Stimulated activated naive CD8-positive, alpha-beta T cell treated with anti-CD3 and anti-CD28 coated beads, Interleukin-15, amount 100 ng/mL, for 72 hours (primary cell): ENCODE data around the gene ZNF284.

ENCODE experiments used
- ATAC-seq: fragments of 150-1000 bp; cut with Tn5 transposase; 2 replicates; pipeline ENCODE4 v1.10.0; 2021; ENCODE audit warnings: mild to moderate bottlenecking, moderate library complexity
- DNase-seq, 2 donors: peaks; one replicate each; pipeline ENCODE4 v3.0.0; 2021 to 2022
- H3K27ac Mint-ChIP-seq, 2 donors: one replicate each; pipeline ENCODE4 v1.8.0; 2022; ENCODE audit warnings: mild to moderate bottlenecking in 2 of 2, mixed read lengths in 2 of 2, moderate library complexity in 2 of 2
- H3K27me3 Mint-ChIP-seq: one replicate; pipeline ENCODE4 v1.8.0; 2022; ENCODE audit warnings: mixed read lengths
- H3K4me1 Mint-ChIP-seq: one replicate; pipeline ENCODE4 v1.8.0; 2022; ENCODE audit warnings: mild to moderate bottlenecking, mixed read lengths
- H3K4me3 Mint-ChIP-seq, 2 donors: one replicate each; pipeline ENCODE4 v1.8.0; 2022; ENCODE audit warnings: mild to moderate bottlenecking in 2 of 2, mixed read lengths in 2 of 2, moderate library complexity in 1 of 2
- H3K9me3 Mint-ChIP-seq, 2 donors: one replicate each; pipeline ENCODE4 v1.8.0; 2022; ENCODE audit warnings: mixed read lengths in 2 of 2

The ZNF284 gene

DNA sequence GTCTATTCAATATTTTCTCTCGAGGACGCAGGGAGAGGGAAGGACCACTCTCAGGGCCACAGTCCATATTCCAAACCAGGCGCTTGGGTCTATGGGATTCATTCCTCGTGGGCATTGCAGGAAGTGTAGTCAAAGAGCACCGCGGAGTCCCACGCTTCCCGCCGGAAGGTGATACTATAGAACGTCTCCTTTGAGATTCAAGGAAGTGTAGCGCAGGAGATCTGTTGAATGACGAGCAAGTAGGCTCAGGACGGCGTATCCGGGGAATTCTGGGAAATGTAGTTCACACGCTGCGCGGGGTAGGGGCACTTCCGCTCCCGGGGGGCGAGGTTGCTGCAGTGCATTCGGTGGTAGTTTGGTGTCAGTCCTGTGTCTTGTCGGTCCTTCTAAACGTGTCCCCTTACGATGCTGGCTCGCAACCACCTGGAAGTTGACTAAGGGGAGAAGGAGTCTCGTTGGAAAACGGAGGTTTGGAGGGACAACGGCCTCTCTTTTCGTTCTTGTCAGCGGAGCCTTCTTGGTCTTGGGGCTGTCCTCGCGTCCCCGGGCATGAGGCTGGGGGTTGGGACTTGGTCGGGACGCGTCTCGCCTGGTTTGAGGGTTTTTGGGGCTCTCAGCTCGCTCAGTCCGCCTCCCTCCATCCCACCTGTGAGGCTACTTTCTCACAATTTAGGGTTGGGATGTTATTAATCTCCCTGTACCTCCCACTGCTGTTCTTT lies at the start of gene ZNF284:
TSS of gene ZNF284 (plus strand) at position 336 of the 719 bp plus-strand sequence. CDS start 4,231 bp downstream, outside the sequence.
- H3K4me1 Mint-ChIP-seq: peaks cover 21% of the 10 kb centered on the region
- peaks cover 34 to 43% of the 10 kb centered on the region in 2 donors for H3K9me3 Mint-ChIP-seq
- no peaks in the 10 kb centered on the region for H3K27me3 Mint-ChIP-seq
- peak; percentile 100 for ATAC-seq
- DNase-seq: peak; percentile 70 to 81
- peak within 1 kb of the TSS; percentile 61 to 80 for H3K27ac Mint-ChIP-seq
- H3K4me3 Mint-ChIP-seq: peak within 1 kb of the TSS; percentile 90 to 92

DNA sequence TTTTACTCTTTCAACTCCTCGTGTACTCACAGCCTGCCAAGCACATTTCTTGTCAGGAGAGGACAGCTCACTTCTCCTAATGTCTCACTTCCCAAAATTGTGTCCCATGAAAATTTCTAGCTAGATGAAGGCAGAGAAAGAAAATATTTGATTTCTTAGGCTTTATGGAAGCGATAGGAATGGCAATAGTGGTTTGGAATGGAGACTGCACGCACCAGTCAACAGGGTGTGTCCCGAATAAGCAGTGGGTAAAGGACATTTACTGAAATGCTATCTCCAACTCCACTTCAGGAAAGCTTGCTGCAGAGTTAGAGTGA lies 47.1 kb upstream of the ZNF284 start:
- DNase-seq: no peak
- Mint-ChIP-seq H3K4me3 (peak overlapping the region; percentile 97 to 99), H3K9me3 (peaks cover 29 to 51% of the 10 kb centered on the region in 2 donors), H3K27me3 (no peaks in the 10 kb centered on the region), H3K4me1 (peaks cover 19% of the 10 kb centered on the region), H3K27ac (peak overlapping the region; percentile 97)
- no peak for ATAC-seq

DNA sequence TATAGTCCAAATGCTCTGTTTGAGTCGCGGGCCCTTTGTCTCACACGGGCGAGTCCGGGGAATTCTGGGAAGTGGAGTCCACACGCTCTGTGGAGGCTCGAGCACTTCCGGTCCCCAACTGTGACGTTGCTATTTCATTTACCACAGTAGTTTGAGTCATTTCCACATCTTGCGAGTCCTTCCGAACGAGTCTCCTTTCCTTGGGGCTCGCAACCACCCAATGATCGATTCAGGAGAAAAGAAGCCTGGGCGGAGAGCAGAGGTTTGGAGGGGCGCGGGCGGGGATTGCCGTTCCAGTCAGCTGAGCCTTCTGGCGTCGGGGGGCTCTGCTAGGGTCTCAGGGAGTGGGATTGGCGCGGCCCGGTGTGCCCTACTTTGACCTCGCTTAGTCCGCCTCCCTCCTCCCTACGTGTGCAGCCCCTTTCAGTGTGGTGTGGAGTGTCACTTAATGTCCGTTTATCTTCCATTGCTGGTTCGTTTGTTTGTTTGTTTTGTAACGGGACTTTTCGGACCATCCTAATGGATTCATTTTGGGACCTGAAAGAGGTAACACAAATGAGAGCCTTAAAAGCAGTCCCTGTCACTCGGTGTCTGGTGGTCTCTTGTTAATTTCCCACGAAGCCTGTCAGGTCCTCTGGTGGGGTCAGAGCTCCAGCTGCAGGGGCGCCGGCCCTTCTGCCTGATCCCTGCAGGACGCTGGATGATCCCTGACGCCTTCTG lies 46.6 kb upstream of the ZNF284 start, which contains the start of gene ZNF222:
TSS of gene ZNF222 (plus strand) at position 163 of the 720 bp plus-strand sequence. CDS start at position 221, 58 bp downstream.
- Mint-ChIP-seq H3K27ac (peak within 1 kb of the TSS; percentile 97), H3K4me3 (peak within 1 kb of the TSS; percentile 97 to 99), H3K9me3 (peaks cover 26 to 47% of the 10 kb centered on the region in 2 donors), H3K4me1 (peaks cover 19% of the 10 kb centered on the region), H3K27me3 (no peaks in the 10 kb centered on the region)
- DNase-seq (peak; percentile 69 to 80), ATAC-seq (peak; percentile 100)

DNA sequence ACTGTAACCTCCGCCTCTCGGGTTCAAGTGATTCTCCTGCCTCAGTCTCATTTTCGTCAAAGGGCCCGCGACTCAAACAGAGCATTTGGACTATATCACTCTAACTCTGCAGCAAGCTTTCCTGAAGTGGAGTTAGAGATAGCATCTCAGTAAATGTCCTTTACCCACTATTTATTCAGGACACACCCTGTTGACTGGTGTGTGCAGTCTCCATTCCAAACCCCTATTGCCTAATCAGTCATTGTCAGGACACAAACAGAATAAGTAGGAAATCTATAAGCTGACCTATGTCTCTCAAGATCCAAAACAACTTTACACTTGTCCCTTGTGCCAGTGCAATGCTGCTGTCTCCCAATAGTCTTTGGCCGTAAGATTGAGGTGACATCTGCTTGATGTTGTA lies 45.3 kb upstream of the ZNF284 start:
- peak overlapping the region in 1 of 2 donors; percentile 23 for H3K4me3 Mint-ChIP-seq
- H3K27me3 Mint-ChIP-seq: no peaks in the 10 kb centered on the region
- H3K9me3 Mint-ChIP-seq: peaks cover 26 to 49% of the 10 kb centered on the region in 2 donors
- no peak for ATAC-seq
- no peak overlapping the region for H3K27ac Mint-ChIP-seq
- H3K4me1 Mint-ChIP-seq: peaks cover 19% of the 10 kb centered on the region
- DNase-seq: no peak

DNA sequence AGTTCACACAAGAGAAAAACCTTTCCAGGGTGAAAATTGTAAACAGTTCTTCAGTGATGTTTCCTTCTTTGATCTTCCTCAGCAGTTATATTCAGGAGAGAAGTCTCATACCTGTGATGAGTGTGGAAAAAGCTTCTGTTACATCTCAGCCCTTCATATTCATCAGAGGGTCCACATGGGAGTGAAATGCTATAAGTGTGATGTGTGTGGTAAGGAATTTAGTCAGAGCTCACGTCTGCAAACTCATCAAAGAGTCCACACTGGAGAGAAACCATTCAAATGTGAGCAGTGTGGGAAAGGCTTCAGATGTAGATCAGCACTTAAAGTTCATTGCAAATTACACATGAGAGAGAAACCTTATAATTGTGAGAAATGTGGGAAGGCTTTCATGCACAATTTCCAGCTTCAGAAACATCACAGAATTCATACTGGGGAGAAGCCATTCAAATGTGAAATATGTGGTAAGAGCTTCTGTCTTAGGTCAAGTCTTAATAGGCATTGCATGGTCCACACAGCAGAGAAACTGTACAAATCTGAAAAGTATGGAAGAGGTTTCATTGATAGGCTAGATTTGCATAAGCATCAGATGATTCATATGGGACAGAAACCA lies 39.9 kb upstream of the ZNF284 start:
- H3K27me3 Mint-ChIP-seq: no peaks in the 10 kb centered on the region
- no peak for ATAC-seq
- H3K4me1 Mint-ChIP-seq: no peaks in the 10 kb centered on the region
- DNase-seq: no peak
- no peak overlapping the region for H3K4me3 Mint-ChIP-seq
- peaks cover 57 to 74% of the 10 kb centered on the region in 2 donors for H3K9me3 Mint-ChIP-seq
- no peak overlapping the region for H3K27ac Mint-ChIP-seq

DNA sequence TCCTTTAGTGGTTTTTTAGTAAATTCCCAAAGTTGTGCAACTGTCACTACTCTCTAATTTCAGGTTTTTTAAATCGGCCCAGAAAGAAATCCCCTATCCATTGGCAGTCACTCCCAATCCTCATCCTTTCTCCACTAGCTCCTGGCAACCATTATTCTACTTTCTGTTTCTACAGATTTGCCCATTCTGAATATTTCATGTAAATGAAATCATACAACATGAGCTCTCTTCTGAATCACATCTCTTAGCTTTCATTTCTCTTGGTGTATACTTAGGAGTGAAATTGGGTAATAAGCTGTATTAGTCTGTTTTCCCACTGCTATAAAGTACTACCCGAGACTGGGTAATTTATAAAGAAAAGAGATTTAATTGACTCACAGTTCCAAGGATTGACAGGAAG lies 29.8 kb upstream of the ZNF284 start:
- Mint-ChIP-seq H3K4me3 (no peak overlapping the region), H3K4me1 (no peaks in the 10 kb centered on the region), H3K9me3 (peaks cover 32 to 36% of the 10 kb centered on the region in 2 donors), H3K27ac (no peak overlapping the region), H3K27me3 (no peaks in the 10 kb centered on the region)
- ATAC-seq (no peak), DNase-seq (no peak)

DNA sequence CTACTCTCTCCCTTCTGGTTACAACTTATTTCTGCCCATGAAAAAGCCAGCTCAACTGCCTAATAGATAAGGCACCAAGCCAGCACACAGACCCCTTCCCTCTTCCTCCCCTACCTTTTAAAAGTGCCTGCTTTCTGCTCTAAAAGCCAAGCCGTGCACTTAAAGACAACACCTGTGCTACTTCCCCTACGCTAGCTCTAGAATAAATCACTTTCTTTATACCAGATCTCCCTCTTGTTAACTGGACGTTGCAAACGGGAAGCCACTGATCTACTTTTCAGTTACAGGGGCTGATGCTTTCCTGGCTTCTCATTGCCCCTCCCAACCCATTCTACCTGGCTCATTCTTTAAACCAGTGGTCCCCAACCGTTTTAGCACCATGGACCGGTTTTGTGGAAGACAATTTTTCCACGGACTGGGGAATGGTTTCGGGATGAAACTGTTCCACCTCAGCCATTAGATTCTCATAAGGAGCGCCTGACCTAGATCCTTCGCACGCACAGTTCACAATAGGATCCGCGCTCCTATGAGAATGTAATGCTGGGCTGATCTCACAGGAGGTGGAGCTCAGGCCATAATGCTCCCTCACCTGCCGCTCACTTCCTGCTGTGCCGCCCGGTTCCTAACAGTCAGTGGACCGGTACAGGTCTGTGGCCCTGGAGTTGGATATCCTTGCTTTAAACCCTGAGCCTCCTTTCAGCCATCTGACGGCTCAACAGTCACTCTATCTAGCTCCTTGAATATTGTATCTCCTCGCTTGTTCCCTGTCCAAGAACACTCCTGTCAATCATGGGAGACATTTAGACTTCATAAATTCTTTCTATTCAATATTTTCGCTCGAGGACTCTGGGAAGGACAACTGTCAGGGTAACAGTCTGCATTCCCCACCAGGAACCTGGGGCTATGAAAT lies 21.0 kb upstream of the ZNF284 start:
- Mint-ChIP-seq H3K27ac (peak overlapping the region; percentile 86 to 94), H3K27me3 (no peaks in the 10 kb centered on the region), H3K9me3 (peaks cover 22 to 56% of the 10 kb centered on the region in 2 donors)

DNA sequence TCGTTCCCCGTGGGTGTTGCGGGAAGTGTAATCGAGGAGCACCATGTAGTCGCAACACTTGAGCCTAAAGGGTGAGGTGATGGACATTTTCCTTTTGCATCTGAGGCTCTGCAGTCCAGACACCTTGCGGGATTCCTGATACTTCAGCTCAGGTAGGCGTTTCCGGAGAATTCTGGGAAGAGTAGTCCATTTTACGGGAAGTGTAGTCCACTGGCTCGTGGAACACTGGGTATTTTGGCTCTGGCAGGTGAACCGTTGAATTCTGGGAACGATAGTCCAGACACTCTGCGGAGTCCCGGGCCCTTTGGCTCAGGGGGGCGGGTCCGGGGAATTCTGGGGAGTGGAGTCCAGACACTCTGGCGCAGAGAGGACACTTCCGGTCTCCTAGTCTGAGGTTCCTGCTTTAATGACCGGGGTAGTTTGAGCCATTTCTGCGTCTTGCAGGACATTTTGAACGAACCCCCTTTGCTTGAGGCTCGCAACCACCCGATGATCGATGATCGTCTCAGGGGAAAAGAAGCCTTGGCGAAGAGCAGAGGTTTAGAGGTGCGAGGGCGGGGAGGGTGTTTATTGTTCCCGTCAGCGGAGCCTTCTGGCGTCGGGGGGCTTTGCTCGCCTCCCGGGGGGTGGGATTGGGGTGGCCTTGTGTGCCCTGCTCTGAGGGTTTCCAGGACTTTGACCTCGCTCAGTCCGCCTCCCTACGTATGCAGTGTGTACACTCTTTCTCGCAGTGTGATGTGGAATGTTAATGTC lies 20.1 kb upstream of the ZNF284 start, which contains the start of gene ZNF223:
TSS of gene ZNF223 (plus strand) at position 387 of the 753 bp plus-strand sequence. CDS start 3,141 bp downstream, outside the sequence.
- peak within 1 kb of the TSS; percentile 86 to 94 for H3K27ac Mint-ChIP-seq
- H3K9me3 Mint-ChIP-seq: peaks cover 21 to 56% of the 10 kb centered on the region in 2 donors
- ATAC-seq (peak; percentile 66), DNase-seq (peak; percentile 15 to 26)
- peak within 1 kb of the TSS; percentile 87 to 93 for H3K4me3 Mint-ChIP-seq
- H3K27me3 Mint-ChIP-seq: no peaks in the 10 kb centered on the region
- H3K4me1 Mint-ChIP-seq: peaks cover 18% of the 10 kb centered on the region

More for the DNA sequence above, 21.0 kb upstream of the ZNF284 start:
- DNase-seq (peak; percentile 20 to 27), ATAC-seq (peak; percentile 85)
- Mint-ChIP-seq H3K4me1 (peaks cover 18% of the 10 kb centered on the region), H3K4me3 (peak overlapping the region; percentile 87 to 93)

DNA sequence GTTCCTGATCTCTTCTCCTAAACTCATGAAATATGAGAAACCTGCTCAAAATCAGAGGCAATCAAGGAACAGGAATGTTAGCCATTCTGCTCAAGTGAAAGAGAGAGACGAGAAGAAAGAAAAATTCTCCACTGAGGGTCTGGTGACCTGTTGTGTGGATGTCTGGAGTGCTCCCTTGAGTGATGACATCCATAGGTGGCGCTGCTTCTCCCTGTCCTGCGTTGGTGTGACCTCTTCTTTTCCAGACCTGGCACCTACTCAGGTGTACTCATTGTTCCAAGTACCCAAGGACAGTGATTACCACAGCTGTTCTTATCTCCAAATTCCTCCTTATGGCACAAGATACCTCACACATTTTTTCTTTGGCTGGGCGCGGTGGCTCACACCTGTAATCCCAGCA lies 16.1 kb upstream of the ZNF284 start:
- Mint-ChIP-seq H3K4me1 (peaks cover 14% of the 10 kb centered on the region), H3K9me3 (peaks cover 28 to 61% of the 10 kb centered on the region in 2 donors), H3K27ac (no peak overlapping the region), H3K4me3 (no peak overlapping the region), H3K27me3 (no peaks in the 10 kb centered on the region)
- no peak for ATAC-seq
- no peak for DNase-seq

DNA sequence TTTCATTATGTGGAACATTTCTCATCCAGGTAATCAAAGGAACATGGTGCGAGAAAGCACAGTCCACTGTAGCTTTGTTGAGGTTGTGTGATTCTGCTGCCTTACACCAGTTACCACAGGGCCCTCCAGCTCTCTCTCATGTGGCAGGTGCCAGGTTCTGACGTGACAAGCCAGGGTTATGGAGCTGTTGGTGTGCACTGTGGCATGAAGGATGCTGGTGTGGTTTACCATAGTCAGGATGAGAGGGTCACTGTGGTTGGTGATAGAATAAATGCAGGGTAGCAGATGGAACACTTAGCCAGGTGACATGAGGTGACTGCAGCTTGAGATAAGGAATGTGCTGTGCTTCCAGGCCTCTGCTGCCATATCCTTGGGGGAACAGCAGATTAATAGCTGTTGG lies 12.7 kb upstream of the ZNF284 start:
- no peak for ATAC-seq
- no peak for DNase-seq
- Mint-ChIP-seq H3K27me3 (no peaks in the 10 kb centered on the region), H3K27ac (no peak overlapping the region), H3K4me3 (no peak overlapping the region), H3K9me3 (peaks cover 45 to 60% of the 10 kb centered on the region in 2 donors), H3K4me1 (no peaks in the 10 kb centered on the region)

DNA sequence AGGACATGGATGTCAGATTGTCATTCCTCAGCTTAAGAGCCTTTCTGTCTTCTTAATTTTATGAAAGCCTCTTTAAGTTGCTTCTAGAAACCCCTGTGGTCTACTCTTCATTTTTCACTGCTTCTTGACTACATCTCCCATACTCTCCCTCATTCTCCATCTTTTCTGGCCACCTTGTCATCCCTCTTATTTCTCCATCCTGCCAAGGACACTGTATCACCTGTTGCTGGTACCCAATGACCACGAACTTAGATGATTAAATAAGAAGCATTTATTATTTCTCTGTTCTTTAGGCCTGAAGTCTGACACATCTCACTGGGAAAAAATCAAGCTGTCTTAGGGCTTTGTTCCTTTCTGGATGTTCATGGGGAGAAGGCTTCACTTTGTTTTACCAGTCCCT lies 10.9 kb upstream of the ZNF284 start:
- ATAC-seq (no peak), DNase-seq (no peak)
- Mint-ChIP-seq H3K4me3 (no peak overlapping the region), H3K27ac (no peak overlapping the region), H3K9me3 (peaks cover 53% of the 10 kb centered on the region in 2 donors), H3K27me3 (no peaks in the 10 kb centered on the region), H3K4me1 (no peaks in the 10 kb centered on the region)

DNA sequence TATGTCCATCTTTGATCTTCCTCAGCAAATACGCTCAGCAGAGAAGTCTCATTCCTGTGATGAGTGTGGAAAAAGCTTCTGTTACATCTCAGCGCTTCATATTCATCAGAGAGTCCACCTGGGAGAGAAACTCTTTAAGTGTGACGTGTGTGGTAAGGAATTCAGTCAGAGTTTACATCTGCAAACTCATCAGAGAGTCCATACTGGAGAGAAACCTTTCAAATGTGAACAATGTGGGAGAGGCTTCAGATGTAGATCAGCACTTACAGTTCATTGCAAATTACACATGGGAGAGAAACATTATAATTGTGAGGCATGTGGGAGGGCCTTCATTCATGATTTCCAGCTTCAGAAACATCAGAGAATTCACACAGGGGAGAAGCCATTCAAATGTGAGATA lies 5.7 kb upstream of the ZNF284 start:
- no peak for ATAC-seq
- Mint-ChIP-seq H3K27ac (no peak overlapping the region), H3K27me3 (no peaks in the 10 kb centered on the region), H3K4me3 (no peak overlapping the region), H3K4me1 (peaks cover 4% of the 10 kb centered on the region), H3K9me3 (peaks cover 53 to 69% of the 10 kb centered on the region in 2 donors)
- no peak for DNase-seq

DNA sequence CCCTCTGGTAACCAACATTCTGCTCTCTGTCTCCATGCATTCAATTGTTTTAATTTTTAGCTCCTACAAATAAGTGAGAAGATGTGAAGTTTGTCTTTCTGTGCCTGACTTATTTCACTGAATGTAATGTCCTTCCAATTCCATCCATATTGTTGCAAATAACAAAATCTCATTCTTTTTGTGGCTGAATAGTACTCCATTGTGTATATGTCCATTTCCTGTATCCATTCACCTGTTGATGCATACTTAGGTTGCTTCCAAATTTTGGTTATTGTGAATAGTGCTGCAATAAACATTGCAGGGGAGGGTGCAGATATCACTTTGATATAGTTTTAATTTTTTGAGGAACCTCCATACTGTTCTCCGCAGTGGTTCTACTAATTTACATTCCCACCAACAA lies 2.5 kb upstream of the ZNF284 start:
- Mint-ChIP-seq H3K9me3 (peaks cover 45 to 59% of the 10 kb centered on the region in 2 donors), H3K4me3 (no peak overlapping the region), H3K4me1 (peaks cover 21% of the 10 kb centered on the region), H3K27ac (no peak overlapping the region), H3K27me3 (no peaks in the 10 kb centered on the region)
- ATAC-seq (no peak), DNase-seq (no peak)
